PC-9 (cell line): ENCODE results near the gene HOXA4.

Source experiments
- CTCF ChIP-seq: fragments of 200-600 bp; sonication (generic); conservative IDR thresholded peaks from 2 replicates; pipeline ENCODE4 v1.6.1; 2017; ENCODE audit warnings: mixed run types, antibody characterized with exemption, mild to moderate bottlenecking, moderate library complexity
- EZH2 ChIP-seq: fragments of 200-600 bp; sonication (generic); IDR thresholded peaks from 2 replicates; pipeline ENCODE4 v1.8.0; 2017; ENCODE audit warnings: antibody characterized with exemption, low read depth

GRCh38 chr7:27179030-27179429, 48.5 kb upstream of the HOXA4 start:
- TF ChIP-seq CTCF (no peak), EZH2 (no peak)
